Osteocyte (in vitro differentiated cells): Measurements from ENCODE around the gene PRXL2A. TPM values are rescaled to one million over a fixed set of nuclear protein-coding genes. Genes with fewer than 3 reads are reported as not detected.

ENCODE experiments used
- DNase-seq: peaks from one replicate; pipeline ENCODE4 v3.0.0; 2021; ENCODE audit warnings: mixed read lengths; ENCODE audit not compliant: unreplicated experiment; ENCODE audit errors: extremely low spot score
- H3K27ac Mint-ChIP-seq: one replicate; pipeline ENCODE4 v1.8.0; 2021; ENCODE audit warnings: mild to moderate bottlenecking, mixed read lengths; ENCODE audit not compliant: unreplicated experiment
- H3K27me3 Mint-ChIP-seq: one replicate; pipeline ENCODE4 v1.8.0; 2021; ENCODE audit warnings: mixed read lengths; ENCODE audit not compliant: unreplicated experiment
- H3K36me3 Mint-ChIP-seq: one replicate; pipeline ENCODE4 v1.8.0; 2021; ENCODE audit warnings: mixed read lengths; ENCODE audit not compliant: unreplicated experiment
- H3K4me1 Mint-ChIP-seq: one replicate; pipeline ENCODE4 v1.8.0; 2021; ENCODE audit warnings: mixed read lengths; ENCODE audit not compliant: unreplicated experiment
- H3K4me3 Mint-ChIP-seq: one replicate; pipeline ENCODE4 v1.8.0; 2021; ENCODE audit warnings: mild to moderate bottlenecking, moderate library complexity, mixed read lengths; ENCODE audit not compliant: unreplicated experiment
- H3K9me3 Mint-ChIP-seq: one replicate; pipeline ENCODE4 v1.8.0; 2021; ENCODE audit warnings: mixed read lengths; ENCODE audit not compliant: unreplicated experiment
- total RNA-seq: library from RNA; stranded (reverse); gene quantifications from 2 replicates; pipeline ENCODE4 v1.2.1, GENCODE V29; 2021
- TF ChIP-seq, protein P1 (sequence below): fragments of 200-600 bp; sonication (generic); IDR thresholded peaks from 2 replicates; pipeline ENCODE4 v1.5.0; 2021; ENCODE audit warnings: antibody characterized with exemption, mild to moderate bottlenecking, moderate library complexity

PRXL2A gene
- total RNA-seq, 1 donor from 2014 or later = 56.8 TPM

DNA sequence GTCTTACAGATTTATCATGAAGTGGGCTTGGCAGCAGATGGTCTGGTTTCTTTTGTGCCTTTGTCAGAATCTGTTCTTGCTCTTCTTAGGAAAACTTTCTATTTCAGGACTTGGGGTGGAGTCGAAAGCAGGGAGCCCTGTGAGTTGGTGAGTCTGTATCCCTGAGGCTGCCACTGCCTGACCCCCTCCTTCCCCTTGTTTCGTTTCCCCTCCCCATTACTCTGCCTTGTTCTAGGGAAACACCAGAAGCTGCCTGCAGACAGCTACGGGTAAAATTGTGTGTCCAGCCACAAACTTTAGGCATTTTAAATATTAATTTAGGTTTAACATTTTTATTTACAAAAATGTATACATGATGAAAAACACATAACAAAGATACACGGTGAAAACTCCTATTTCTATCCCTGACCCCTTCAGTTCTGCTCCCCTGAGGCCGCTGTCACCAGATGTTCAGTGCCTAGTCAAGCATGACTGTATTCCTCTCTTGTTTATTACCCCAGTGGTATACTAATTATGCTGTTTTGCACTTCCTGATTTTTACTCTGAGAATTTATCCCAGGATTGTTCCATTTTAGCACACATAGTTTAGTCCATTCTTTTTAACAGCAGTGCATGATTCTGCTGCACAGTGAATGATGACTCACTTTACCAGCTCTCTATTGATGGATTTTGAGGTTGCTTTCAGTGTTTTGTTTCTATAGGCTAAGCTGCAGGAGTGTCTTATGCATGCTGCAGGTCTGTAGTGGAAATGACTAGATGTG, 54.8 kb downstream of the PRXL2A start:
- no peak for DNase-seq
- Mint-ChIP-seq H3K4me3 (peak overlapping the region; percentile 46), H3K27me3 (no peaks in the 10 kb centered on the region), H3K4me1 (peaks cover 91% of the 10 kb centered on the region), H3K36me3 (no peaks in the 10 kb centered on the region), H3K27ac (peak overlapping the region; percentile 77), H3K9me3 (no peaks in the 10 kb centered on the region)
- TF ChIP-seq, protein P1, sequence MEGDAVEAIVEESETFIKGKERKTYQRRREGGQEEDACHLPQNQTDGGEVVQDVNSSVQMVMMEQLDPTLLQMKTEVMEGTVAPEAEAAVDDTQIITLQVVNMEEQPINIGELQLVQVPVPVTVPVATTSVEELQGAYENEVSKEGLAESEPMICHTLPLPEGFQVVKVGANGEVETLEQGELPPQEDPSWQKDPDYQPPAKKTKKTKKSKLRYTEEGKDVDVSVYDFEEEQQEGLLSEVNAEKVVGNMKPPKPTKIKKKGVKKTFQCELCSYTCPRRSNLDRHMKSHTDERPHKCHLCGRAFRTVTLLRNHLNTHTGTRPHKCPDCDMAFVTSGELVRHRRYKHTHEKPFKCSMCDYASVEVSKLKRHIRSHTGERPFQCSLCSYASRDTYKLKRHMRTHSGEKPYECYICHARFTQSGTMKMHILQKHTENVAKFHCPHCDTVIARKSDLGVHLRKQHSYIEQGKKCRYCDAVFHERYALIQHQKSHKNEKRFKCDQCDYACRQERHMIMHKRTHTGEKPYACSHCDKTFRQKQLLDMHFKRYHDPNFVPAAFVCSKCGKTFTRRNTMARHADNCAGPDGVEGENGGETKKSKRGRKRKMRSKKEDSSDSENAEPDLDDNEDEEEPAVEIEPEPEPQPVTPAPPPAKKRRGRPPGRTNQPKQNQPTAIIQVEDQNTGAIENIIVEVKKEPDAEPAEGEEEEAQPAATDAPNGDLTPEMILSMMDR = no peak

DNA sequence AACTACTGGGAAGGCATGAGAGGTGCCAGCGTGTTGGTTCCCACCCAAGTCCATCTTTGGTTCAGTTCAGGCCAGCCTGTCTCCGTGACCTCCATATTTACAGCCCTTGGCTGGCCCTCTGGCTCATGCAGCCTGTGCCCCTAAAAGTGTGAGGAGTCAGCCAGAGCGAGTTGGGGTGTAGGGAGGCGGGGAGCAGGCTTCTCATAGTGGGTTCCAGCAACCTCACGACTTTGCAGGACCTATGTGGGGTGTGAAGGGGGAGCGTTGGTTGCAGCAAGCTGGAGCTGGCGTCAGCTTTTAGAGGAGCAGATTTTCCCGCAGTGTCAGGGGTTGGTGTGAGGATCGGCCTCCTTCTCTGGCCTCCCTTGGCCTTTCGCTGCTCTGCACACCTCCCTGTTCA, 55.5 kb downstream of the PRXL2A start:
- Mint-ChIP-seq H3K36me3 (no peaks in the 10 kb centered on the region), H3K27me3 (no peaks in the 10 kb centered on the region), H3K4me1 (peaks cover 87% of the 10 kb centered on the region), H3K9me3 (no peaks in the 10 kb centered on the region), H3K27ac (peak overlapping the region; percentile 77), H3K4me3 (no peak overlapping the region)
- DNase-seq = no peak
- TF ChIP-seq, protein P1 = no peak

DNA sequence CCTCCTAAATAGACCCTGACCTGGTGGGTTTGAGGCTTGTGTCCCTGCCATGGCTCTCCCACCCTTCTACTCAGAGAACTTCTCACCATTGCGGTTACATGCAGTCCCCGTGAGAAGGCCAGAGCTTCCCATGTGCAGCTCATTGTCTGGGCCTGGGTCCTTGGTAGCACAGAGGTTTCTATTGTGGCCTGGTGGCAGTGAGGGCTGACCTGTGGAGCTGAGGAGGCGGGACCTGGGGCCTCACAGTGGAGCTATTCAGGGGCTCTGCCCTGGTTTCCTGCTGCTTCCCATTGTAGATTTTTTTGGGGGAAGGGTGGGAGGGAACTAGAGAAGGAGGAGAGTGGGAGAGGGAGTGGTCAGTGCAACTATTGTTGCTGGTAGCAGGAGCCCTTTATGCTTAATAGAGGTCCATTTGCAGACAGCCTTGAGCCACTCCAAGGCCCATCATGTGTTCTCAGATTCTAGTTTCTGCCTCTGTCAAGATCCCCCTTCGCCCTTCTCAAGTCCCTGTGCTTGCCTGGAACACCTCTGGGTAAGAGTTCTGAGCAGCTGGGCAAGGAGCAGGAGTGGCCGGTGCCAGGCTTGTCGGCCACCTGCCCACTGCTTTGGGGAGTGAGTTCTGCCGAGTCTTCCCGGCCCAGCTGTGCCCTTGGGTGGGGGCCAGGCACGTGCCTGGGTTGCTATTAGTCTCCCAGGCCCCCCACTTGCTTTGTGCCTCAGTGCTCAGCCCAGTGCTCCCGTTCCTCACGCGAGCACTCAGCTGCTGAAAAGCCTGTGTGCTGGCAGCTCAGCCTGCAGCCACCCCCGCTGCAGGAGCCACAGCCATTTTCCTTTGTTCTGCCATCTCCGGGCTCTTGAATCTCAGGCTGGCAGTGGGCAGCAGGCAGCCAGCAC, 56.5 kb downstream of the PRXL2A start:
- H3K4me1 Mint-ChIP-seq = peaks cover 82% of the 10 kb centered on the region
- TF ChIP-seq, protein P1 = no peak
- H3K27ac Mint-ChIP-seq = peak overlapping the region; percentile 77
- H3K9me3 Mint-ChIP-seq = no peaks in the 10 kb centered on the region
- DNase-seq = no peak
- H3K27me3 Mint-ChIP-seq = no peaks in the 10 kb centered on the region
- peaks cover 5% of the 10 kb centered on the region for H3K36me3 Mint-ChIP-seq
- H3K4me3 Mint-ChIP-seq = no peak overlapping the region

DNA sequence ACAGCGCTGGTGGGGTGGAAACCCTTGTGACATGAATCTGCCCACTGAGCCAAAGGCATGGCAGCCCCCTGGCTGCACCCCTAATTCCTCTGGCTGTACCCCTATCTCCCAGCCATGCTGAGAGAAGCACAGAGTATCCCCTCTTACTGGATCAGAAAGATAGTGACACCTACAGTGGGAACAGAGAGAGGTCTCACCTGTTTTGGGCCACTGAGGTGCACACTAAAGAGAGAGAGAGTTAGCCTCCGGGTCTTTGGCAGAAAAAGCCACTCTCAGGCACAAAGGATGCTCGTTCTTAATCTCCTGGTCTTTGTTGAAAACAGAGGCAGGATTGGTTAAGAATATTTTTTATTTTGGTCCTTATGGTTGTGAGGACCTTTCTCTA, 57.1 kb downstream of the PRXL2A start:
- Mint-ChIP-seq H3K9me3 (no peaks in the 10 kb centered on the region), H3K27me3 (no peaks in the 10 kb centered on the region), H3K4me1 (peaks cover 76% of the 10 kb centered on the region), H3K27ac (peak overlapping the region; percentile 59), H3K4me3 (no peak overlapping the region), H3K36me3 (peaks cover 6% of the 10 kb centered on the region)
- DNase-seq = no peak
- TF ChIP-seq, protein P1 = no peak
